ENCODE results near the gene VARS1.

VARS1 gene

DNA sequence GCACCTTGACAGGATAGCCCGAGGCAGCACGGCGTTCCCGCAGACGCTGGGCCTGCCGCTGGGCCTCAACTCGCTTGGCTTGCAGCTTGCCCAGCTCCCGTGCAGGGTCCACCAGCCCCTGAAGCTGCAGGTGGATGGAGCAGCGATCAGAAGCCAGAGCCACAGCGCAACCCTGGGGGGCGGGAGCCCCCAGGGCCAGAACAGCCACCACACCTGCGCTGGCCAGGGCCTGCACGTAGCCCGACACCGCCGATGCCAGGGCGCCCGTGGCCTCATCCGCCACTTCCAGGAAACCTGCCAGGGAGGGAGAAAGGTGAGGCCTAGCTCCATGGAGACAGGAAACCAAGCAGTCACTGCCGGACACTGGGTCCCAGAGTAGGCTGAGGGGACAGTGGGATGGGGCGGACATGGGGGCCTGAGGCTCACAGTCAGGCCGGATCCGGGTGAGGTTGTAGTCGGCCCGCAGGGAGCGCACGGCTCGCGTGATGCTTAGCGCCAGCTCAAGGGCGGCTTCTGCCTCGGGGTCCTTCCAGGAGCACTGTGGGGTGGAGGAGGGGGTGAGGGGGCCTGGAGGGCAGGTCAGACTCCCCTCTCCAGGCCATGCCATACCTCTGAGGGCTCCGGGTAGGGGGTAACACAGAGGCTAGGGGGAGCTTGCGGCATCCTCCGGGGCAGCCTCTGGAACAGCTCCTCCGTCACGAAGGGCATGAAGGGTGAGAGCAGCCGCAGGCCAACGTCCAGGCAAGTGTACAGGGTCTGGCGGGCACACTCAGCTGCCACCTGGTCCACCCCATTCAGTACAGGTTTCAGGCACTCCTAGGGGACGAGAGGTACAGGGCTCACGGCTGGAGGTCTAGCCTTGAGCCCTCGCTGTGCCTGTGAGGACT, 16.3 kb downstream of the VARS1 start:
- no peak for TF ChIP-seq EZH2phosphoT487 (IDR thresholded peaks at IDR 0.05; ENCODE audit: borderline replicate concordance, low read length)
- TF ChIP-seq, protein P1, sequence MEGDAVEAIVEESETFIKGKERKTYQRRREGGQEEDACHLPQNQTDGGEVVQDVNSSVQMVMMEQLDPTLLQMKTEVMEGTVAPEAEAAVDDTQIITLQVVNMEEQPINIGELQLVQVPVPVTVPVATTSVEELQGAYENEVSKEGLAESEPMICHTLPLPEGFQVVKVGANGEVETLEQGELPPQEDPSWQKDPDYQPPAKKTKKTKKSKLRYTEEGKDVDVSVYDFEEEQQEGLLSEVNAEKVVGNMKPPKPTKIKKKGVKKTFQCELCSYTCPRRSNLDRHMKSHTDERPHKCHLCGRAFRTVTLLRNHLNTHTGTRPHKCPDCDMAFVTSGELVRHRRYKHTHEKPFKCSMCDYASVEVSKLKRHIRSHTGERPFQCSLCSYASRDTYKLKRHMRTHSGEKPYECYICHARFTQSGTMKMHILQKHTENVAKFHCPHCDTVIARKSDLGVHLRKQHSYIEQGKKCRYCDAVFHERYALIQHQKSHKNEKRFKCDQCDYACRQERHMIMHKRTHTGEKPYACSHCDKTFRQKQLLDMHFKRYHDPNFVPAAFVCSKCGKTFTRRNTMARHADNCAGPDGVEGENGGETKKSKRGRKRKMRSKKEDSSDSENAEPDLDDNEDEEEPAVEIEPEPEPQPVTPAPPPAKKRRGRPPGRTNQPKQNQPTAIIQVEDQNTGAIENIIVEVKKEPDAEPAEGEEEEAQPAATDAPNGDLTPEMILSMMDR (IDR thresholded peaks at IDR 0.05; ENCODE audit: low read depth, low read length, poor library complexity, severe bottlenecking): no peak
- Histone ChIP-seq H3K4me2 (ENCODE audit: low read length) (no peak overlapping the region), H3K27me3 (ENCODE audit: control insufficient read depth, low read length) (no peaks in the 10 kb centered on the region), H3K9me2 (replicated peaks; ENCODE audit: control insufficient read depth, low read length) (no peaks in the 10 kb centered on the region), H3K36me3 (ENCODE audit: control insufficient read depth, low read length) (peaks cover 60% of the 10 kb centered on the region), H3F3A (ENCODE audit: control insufficient read depth, insufficient read depth) (no peaks in the 10 kb centered on the region), H3K9me3 (ENCODE audit: control insufficient read depth, insufficient read depth, low read length) (no peaks in the 10 kb centered on the region), H4K20me1 (ENCODE audit: control insufficient read depth, insufficient read depth, low read depth, low read length) (no peaks in the 10 kb centered on the region), H3K4me3 (ENCODE audit: low read length) (no peak overlapping the region), H3K79me2 (ENCODE audit: control insufficient read depth, low read length) (no peaks in the 10 kb centered on the region), H3K27ac (ENCODE audit: low read depth, low read length) (no peak overlapping the region), H3K4me1 (ENCODE audit: control insufficient read depth, low read length) (peaks cover 17% of the 10 kb centered on the region)

DNA sequence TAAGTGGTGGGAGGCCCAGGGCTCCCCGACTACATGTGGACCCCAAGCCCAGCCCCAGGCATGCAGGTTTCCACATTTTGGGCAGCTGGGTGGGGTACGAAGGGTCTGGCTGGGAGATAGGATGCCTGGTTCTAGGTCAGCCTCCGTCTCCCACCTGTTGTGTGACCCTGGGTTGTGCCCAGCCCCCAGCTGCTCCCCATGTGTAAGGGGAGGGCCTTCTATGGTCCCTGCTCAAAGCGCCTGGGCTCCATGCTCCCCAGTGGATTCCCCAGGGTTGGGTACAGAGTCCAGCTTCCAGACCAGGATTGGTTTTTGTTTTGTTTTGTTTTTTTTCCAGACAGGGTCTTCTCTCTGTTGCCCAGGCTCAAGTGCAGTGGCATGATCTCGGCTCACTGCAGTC, 17.4 kb downstream of the VARS1 start:
- Histone ChIP-seq H3K4me2 (ENCODE audit: low read length) (no peak overlapping the region), H3K27ac (ENCODE audit: low read depth, low read length) (no peak overlapping the region)

DNA sequence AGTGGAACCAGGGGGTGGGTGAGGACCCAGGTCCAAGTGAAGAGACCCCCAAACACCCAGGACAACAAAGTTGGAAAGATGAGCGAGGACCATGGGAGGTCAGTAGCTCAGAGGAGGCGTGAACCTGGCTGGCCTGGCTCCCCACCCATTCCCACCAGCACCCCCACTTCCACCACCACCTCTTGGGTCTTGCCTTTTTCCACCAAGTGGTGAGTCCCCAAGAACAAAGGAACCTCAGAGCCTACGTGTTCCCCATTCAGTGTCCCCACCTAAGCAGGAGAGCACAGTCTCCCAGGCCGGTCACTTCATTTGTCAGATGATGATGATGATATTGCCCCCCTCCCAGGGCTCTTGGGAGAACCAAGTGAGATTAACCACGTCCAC, 17.9 kb downstream of the VARS1 start:
- Histone ChIP-seq H3K9me3 (ENCODE audit: control insufficient read depth, insufficient read depth, low read length) (no peaks in the 10 kb centered on the region), H3K4me3 (ENCODE audit: low read length) (no peak overlapping the region), H3K27ac (ENCODE audit: low read depth, low read length) (no peak overlapping the region), H3K36me3 (ENCODE audit: control insufficient read depth, low read length) (peaks cover 49% of the 10 kb centered on the region), H4K20me1 (ENCODE audit: control insufficient read depth, insufficient read depth, low read depth, low read length) (no peaks in the 10 kb centered on the region), H3K4me1 (ENCODE audit: control insufficient read depth, low read length) (peaks cover 17% of the 10 kb centered on the region), H3K4me2 (ENCODE audit: low read length) (peak overlapping the region; percentile 43; the same call in 1 of the 2 replicates), H3K79me2 (ENCODE audit: control insufficient read depth, low read length) (no peaks in the 10 kb centered on the region), H3K9me2 (replicated peaks; ENCODE audit: control insufficient read depth, low read length) (no peaks in the 10 kb centered on the region), H3K27me3 (ENCODE audit: control insufficient read depth, low read length) (no peaks in the 10 kb centered on the region), H3F3A (ENCODE audit: control insufficient read depth, insufficient read depth) (no peaks in the 10 kb centered on the region)
- TF ChIP-seq, protein P1 (IDR thresholded peaks at IDR 0.05; ENCODE audit: low read depth, low read length, poor library complexity, severe bottlenecking): no peak
- no peak for TF ChIP-seq EZH2phosphoT487 (IDR thresholded peaks at IDR 0.05; ENCODE audit: borderline replicate concordance, low read length)

More for the DNA sequence above, 17.4 kb downstream of the VARS1 start:
- H3K9me2 ChIP-seq (replicated peaks; ENCODE audit: control insufficient read depth, low read length): no peaks in the 10 kb centered on the region
- H3K27me3 ChIP-seq (ENCODE audit: control insufficient read depth, low read length): no peaks in the 10 kb centered on the region
- H3K4me3 ChIP-seq (ENCODE audit: low read length): no peak overlapping the region
- no peaks in the 10 kb centered on the region for H3K79me2 ChIP-seq (ENCODE audit: control insufficient read depth, low read length)
- H3K36me3 ChIP-seq (ENCODE audit: control insufficient read depth, low read length): peaks cover 54% of the 10 kb centered on the region
- no peaks in the 10 kb centered on the region for H4K20me1 ChIP-seq (ENCODE audit: control insufficient read depth, insufficient read depth, low read depth, low read length)
- TF ChIP-seq, protein P1 (IDR thresholded peaks at IDR 0.05; ENCODE audit: low read depth, low read length, poor library complexity, severe bottlenecking): no peak
- no peak for TF ChIP-seq EZH2phosphoT487 (IDR thresholded peaks at IDR 0.05; ENCODE audit: borderline replicate concordance, low read length)
- no peaks in the 10 kb centered on the region for H3K9me3 ChIP-seq (ENCODE audit: control insufficient read depth, insufficient read depth, low read length)
- H3K4me1 ChIP-seq (ENCODE audit: control insufficient read depth, low read length): peaks cover 17% of the 10 kb centered on the region
- H3F3A ChIP-seq (ENCODE audit: control insufficient read depth, insufficient read depth): no peaks in the 10 kb centered on the region

All from DOHH2 (cell line).